ENCODE measurements around the gene KRTAP9-4.

DNA sequence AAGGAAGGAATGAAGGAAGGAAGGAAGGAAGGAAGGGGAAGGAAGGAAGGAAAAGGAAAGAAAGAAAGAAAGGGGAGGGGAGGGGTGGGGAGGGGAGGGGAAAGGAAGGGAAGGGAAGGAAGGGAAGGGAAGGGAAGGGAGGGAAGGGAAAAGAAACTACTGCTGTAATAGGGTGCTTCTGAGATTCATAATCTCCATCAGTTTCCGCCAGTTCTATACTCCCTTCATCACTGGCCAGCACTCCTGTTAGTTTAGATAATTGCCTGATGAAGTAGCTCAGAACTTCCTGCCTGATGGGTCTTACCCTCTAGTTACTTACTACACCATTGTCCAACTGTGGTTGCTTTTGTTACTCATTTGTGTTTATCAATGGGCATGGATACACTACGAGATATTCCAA lies 13.7 kb downstream of the KRTAP9-4 start:
- TF ChIP-seq POLR2AphosphoS5 (IDR thresholded peaks at IDR 0.05; ENCODE audit: low read depth, low read length): no peak
- TF ChIP-seq TAF1 (IDR thresholded peaks at IDR 0.05; ENCODE audit: borderline replicate concordance, low read depth, low read length): no peak
- TF ChIP-seq POLR2A (IDR thresholded peaks at IDR 0.05; ENCODE audit: low read depth, low read length): no peak
